Activated T-cell treated with anti-CD3 and anti-CD28 coated beads, Interleukin-2, amount 50 U/mL, for 1 hour (primary cell): Measurements from ENCODE around the gene PLCL2.

ENCODE experiments used
- DNase-seq: peaks from one replicate; pipeline ENCODE4 v3.0.0-alpha.2; 2020

The PLCL2 gene

DNA sequence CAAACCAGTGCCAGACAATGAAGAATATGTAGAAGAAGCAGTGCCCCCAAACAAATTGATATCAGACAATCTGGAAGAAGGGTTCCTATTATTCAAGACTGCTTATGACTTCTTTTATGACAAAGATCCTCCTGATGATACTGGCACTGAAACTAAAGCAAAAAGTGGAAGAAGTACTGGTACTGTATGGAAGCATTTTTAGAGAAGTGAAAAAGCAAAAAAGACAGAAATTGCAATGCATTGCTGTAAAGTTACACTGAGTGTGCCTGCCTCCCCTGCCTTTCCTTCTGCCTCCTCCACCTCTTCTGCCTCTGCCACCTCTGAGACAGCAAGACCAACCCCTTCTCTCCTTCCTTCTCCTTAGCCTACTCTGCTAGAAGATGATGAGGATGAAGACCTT lies 167.6 kb downstream of the PLCL2 start:
- no peak for DNase-seq

DNA sequence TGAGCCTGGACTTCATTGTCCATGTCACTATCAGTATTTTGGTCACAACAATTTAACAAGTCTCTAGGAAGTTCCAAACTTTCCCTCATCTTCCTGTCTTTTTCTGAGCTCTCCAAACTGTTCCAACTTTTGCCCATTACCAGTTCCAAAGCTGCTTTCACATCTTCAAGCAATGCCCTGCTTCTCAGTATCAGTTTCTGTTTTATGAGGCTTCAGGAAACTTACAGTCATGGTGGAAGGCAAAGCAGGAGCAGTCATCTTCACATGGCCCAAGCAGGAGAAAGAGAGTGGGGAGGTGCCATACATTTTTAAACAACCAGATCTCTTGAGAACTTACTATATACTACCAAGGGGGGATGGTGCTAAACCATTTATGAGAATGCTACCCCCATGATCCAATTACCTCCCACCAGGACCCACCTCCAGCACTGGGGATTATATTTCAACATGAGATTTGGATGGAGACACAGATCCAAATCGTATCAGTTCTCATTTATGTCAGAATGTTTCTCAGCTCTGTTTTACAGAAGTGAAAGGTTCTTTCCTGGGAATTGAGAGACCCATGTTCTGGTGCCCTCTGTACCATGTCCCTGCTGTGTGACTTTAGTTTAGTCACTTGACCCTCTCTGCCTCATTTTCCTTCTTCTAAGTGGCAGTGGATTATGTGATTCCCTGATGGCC lies 169.7 kb downstream of the PLCL2 start:
- DNase-seq = no peak

GRCh38 chr3:17054982-17055343 lies 170.2 kb downstream of the PLCL2 start:
- no peak for DNase-seq

DNA sequence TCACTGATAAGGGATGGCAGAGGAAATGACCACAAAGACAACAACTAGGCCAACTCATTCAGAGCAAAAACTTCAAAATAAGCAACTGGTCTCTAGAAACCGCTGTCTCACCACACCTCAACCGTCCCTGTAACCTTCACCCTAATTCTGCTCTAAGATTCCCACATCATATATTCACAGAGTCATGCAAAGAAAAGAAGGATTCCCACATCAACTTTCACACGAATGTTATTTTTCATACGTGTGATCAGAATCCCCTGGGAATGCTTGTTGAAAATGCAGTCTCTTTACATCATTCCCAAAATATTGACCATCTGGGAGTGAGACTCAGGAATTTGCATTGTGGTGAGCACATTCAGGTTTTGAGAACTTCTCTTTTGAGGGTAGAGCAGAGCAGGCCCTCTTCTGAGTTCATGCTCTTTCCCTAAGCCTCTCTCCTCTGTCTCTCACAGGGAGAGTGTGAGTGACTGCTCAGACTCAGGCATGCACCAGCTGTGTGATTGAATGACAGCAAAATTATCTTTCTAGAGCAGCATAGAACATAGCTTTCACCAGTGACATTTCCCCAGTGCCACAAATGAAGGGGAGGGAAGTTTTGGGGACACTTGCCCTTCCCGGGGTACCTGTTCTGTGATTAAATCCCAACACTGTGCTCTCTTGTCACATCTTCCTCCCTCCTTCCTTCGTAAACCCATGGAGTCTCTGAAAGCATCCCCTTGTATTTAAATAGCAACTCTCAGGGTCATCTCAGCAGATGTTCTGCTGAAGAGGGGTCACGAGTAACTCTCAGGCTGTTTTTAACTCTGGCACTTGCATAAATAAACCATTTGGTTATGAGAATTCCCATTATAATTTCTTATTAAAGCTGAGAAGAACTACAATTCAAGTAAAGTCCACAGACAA lies 170.9 kb downstream of the PLCL2 start:
- DNase-seq = no peak

GRCh38 chr3:17057321-17057720 lies 172.6 kb downstream of the PLCL2 start:
- no peak for DNase-seq

DNA sequence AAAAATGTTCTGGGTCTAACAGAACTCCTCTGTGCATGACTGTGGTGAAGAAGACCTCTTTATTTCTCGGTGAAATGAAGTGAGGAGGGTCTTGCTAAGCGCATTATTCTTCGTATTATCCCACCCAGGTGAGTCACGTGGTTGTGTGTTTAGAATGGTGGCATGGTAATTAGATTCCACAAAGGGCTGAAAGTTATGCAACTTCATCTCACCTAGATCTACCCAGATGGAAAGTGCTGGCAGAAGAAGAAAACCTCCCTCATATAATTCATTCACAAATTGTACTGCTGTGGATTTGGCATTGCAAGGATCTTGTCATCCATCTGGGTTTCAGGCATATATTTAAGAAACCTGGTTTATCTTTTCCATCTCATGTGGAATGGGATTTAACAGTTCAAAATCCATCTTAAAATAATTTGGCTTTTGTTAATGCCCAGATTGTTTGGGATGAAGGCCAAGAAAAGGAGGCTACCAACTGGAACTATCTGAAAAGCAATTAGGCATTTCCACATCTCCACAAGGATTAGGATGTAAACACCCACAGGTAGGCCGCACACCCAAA lies 175.3 kb downstream of the PLCL2 start:
- no peak for DNase-seq

DNA sequence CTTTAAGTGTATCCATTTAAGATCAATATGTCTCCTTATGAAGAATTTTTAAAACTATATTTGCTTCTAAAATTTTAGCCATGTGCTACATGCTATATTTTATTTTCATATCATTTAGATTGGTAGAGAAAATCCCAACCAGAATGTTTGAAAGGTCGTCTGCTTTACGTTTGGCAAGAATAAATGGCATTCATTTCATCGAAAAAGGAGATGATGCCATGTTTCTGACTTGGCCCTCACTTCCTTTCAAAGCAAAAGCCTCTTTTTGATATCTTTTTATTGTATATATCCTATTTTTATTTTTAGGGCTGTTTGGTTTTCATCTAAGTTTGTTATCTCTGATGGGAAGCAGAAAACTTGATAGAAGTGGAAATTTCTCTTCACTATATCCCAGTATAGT lies 176.2 kb downstream of the PLCL2 start:
- DNase-seq = no peak

DNA sequence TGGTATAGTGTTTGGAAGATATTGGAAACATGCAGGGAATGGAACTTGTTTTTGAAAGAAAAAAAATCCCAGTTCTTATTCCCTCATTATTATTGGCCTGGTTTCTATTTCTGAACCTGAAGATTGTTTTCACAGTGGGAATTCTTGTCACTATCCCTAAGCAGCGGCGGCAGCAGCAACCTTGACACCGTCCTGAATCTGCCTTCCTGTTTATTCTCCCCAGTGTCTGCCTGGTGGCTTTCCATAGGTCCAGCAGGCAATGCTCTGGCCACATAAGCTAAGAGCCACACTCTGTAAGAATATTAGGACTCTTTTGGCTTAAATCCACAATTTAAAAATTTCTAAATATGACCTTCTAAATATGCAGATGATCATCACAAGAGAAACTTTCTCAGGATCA lies 178.0 kb downstream of the PLCL2 start:
- DNase-seq = no peak

GRCh38 chr3:17063596-17063995 lies 178.8 kb downstream of the PLCL2 start:
- DNase-seq = no peak

DNA sequence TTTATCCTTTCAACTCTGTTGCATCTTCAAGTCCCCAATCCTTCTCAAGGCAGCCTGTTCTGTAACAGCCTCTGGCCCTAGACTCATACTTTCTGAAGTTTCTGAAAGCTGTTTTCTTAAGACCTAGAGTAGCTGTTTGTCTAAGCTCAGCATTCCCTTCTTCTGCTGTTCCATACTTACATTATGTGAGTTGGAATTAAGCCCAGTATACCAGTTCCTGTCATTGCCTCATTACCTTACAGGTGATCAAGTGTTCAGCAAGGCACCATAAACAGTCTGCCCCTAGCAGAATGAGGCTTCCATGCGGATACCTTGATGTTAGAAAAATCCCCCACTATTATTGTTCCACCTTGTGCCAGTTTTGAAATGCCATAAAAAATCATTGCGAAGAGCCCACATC lies 180.6 kb downstream of the PLCL2 start:
- no peak for DNase-seq

DNA sequence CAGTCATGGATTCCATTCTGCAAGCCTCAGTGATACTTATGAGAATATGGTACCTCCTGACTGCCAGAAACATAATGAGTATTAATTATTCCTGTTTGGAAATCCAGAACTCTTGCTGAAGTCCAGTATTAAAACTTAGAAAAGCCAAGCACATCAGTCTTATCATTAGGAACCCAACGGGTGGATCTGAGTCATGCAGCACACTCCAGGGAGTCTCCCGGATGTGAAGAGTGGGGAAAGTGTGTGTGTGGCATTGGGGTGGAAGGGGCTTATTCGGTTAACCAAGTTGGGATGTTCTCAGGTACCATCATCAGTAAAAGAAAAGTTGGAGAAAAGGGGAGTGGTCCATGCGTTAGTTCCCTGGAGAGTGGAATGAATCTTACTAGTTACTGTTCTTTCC lies 181.1 kb downstream of the PLCL2 start:
- DNase-seq = no peak

GRCh38 chr3:17069754-17070153 lies 185.0 kb downstream of the PLCL2 start:
- no peak for DNase-seq

DNA sequence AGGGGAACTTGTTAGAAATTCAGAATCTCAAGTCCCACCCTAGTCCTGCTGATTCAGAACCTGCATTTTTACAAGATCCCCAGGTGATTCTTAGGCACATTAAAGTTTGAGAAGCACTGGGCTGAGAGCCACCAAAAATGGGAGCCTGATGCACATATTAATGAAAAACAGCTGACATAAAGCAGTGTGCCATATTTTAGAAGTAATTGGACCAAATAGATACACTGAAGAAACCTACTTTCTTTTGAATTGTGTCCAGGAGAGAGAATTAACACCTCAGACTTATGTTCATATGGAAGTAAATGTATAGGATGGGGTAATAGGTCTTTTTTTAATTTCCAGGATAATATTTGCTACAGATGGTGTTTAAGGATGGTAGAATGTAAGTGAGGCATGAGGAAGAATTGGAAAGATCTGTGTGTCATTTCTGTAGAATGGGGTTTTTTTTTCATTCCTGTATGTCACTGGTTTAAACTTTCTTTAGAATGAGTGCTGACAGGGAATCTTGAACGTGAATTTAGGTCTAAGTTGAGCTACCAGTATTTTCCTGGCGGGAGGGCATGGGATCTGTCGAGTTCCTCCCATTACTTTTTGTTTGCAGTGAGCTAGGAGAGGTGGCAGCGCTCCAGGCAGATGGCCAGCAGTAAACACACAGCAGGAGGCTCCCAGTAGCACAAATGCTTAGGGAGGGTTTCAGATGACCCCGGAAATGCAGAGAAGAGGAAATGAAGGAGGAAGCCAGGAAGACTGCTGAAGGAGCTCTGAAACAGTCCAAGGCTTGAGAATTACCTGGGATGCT lies 185.6 kb downstream of the PLCL2 start:
- no peak for DNase-seq

- no peak for DNase-seq
Observed at GRCh38 chr3:17074559-17074958, 189.8 kb downstream of the PLCL2 start.

- DNase-seq = no peak
Observed at GRCh38 chr3:17075358-17075757, 190.6 kb downstream of the PLCL2 start.

- DNase-seq = no peak
Observed at GRCh38 chr3:17075907-17076306, 191.2 kb downstream of the PLCL2 start.

GRCh38 chr3:17076940-17077605 lies 192.3 kb downstream of the PLCL2 start:
- DNase-seq = no peak

GRCh38 chr3:17077606-17078005 lies 192.9 kb downstream of the PLCL2 start:
- DNase-seq = no peak

DNA sequence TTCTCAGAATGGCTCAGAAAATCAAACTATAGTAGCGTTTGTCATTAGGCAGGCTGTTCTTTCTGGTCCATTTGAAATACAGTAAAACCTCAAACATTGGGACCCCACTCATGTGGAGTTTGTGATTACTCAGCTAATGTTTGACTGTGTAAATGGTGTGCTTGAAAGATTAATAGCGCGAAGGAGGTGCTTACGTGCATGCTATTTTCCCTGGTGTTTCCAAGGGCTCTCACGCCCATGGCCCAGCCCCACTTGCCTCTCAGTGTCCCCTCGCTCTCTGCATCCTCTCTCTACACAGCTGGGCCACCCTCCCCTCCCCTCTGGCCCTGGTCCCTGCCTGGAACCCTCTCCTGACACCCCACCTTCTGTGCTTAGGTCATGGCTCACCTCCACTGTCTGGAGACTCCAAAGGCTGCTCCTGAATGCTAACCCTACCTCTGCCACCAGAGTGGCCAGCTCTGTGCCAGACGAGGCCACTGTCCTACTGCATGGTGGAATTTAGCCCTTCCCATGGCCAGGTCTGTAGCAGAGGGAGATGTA lies 194.2 kb downstream of the PLCL2 start:
- no peak for DNase-seq

DNA sequence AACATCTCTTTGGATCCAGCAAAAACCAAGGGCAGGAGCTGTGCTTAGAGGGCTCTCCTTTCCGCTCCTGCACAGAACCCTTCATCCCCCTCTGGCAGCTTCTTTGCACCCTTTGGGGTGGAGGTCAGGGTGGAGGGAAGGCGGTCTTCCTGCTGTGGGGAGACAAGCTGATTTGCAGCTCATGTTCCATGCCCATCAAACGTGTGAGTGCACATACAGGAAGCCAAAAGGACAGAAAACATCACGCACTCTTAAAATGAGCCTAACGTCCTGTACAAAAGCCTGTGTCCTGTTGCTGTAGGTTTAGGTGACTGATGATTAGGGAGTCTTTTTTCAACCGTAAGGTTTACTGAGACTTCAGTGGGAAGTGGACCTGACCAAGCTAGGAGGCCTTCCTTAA lies 195.2 kb downstream of the PLCL2 start:
- DNase-seq = no peak

GRCh38 chr3:17081520-17081919 lies 196.8 kb downstream of the PLCL2 start:
- DNase-seq = no peak

GRCh38 chr3:17087509-17087908 lies 202.8 kb downstream of the PLCL2 start:
- no peak for DNase-seq
